GM04504 (cell line): Measurements from ENCODE around the gene PLA2G3.
A peak's percentile ranks its signal among the peaks of the same experiment; 100 is the strongest.

Source experiments
- DNase-seq: peaks from one replicate; pipeline ENCODE4 v3.0.0-alpha.2; 2012; ENCODE audit warnings: low read depth

PLA2G3 gene

GRCh38 chr22:31085928-31086327 lies 54.4 kb downstream of the PLA2G3 start:
- DNase-seq = no peak

- DNase-seq = no peak
Measured at GRCh38 chr22:31085493-31085824, 54.8 kb downstream of the PLA2G3 start.

- DNase-seq = peak; percentile 52
Measured at GRCh38 chr22:31084811-31085492, 55.4 kb downstream of the PLA2G3 start.
